GM12878 (cell line): ENCODE measurements around the gene ITGA8. TPM values are rescaled to one million over a fixed set of nuclear protein-coding genes. Genes with fewer than 3 reads are reported as not detected.

Source experiments
- ATAC-seq: fragments of 200-7000 bp; cut with Tn5 transposase; 3 replicates; pipeline ENCODE4 v1.9.1; 2020; ENCODE audit warnings: mild to moderate bottlenecking, moderate library complexity
- BruUV-seq: library from RNA; stranded (reverse); fragments of 400-500 nt; replicated peaks from 2 replicates; lab custom pipeline; 2021; lab: Mats Ljungman, UMichigan
- CTCF ChIA-PET: fragments of 300-600 bp; sonication (Branson Sonifier 250); formaldehyde crosslinking; extraction: SDS; loops from one replicate; lab custom pipeline; 2021; ENCODE audit warnings: inconsistent platforms; lab: Yijun Ruan, JAX
- POLR2A ChIA-PET: fragments of 350-600 bp; formaldehyde crosslinking; extraction: SDS; loops from one replicate; lab custom pipeline; 2021; ENCODE audit warnings: inconsistent platforms; lab: Charles Lee
- RAD21 ChIA-PET: fragments of 300-600 bp; sonication (Branson Sonifier 250); formaldehyde crosslinking; loops from one replicate; lab custom pipeline; 2023; ENCODE audit warnings: antibody characterized with exemption; ENCODE audit not compliant: unreplicated experiment; lab: Charles Lee
- SMC1A ChIA-PET: fragments of 300-600 bp; sonication (Branson Sonifier 250); formaldehyde crosslinking; loops from one replicate; lab custom pipeline; 2023; ENCODE audit not compliant: unreplicated experiment, uncharacterized antibody; lab: Charles Lee
- DNase-seq: peaks from one replicate; pipeline ENCODE4 v3.0.0-alpha.2; 2011; ENCODE audit warnings: low read depth, low spot score
- FAIRE-seq: peaks from 3 replicates; lab custom pipeline; 2011; peaks lifted over from hg19 to GRCh38; lab: Jason Lieb, UNC
- H2AFZ ChIP-seq: 2 replicates; pipeline ENCODE4 v1.6.0; 2011; ENCODE audit warnings: low read depth, low read length, control low read depth; ENCODE audit not compliant: control insufficient read depth
- H3K27ac ChIP-seq: 2 replicates; pipeline ENCODE4 v1.5.1; 2011; ENCODE audit warnings: control low read depth; ENCODE audit not compliant: control insufficient read depth, insufficient read depth
- H3K27me3 ChIP-seq, 2 experiments: replicated peaks in 1 of 2; 2 replicates each; pipeline versions ENCODE4 v1.6.0 to v1.6.1; 2011; ENCODE audit warnings: low read length in 1 of 2; ENCODE audit not compliant: control insufficient read depth in 2 of 2, insufficient read depth in 2 of 2
- H3K36me3 ChIP-seq, 2 experiments: 2 replicates each; pipeline ENCODE4 v1.5.1; 2011; ENCODE audit warnings: low read length in 1 of 2; ENCODE audit not compliant: control insufficient read depth in 2 of 2, insufficient read depth in 2 of 2
- H3K4me1 ChIP-seq: 2 replicates; pipeline ENCODE4 v1.6.1; 2011; ENCODE audit warnings: mild to moderate bottlenecking, low read length, moderate library complexity, mixed read lengths; ENCODE audit not compliant: control insufficient read depth, insufficient read depth
- H3K4me2 ChIP-seq: 2 replicates; pipeline ENCODE4 v1.6.0; 2011; ENCODE audit warnings: control low read depth; ENCODE audit not compliant: control insufficient read depth, insufficient read depth
- H3K4me3 ChIP-seq: fragments of 200-600 bp; sonication (generic); 2 replicates; pipeline ENCODE4 v1.5.1; 2016
- H3K79me2 ChIP-seq: 2 replicates; pipeline ENCODE4 v1.6.0; 2011; ENCODE audit warnings: low read length; ENCODE audit not compliant: control insufficient read depth, insufficient read depth
- H3K9ac ChIP-seq: 2 replicates; pipeline ENCODE4 v1.8.0; 2011; ENCODE audit warnings: low read length, control low read depth, mixed read lengths; ENCODE audit not compliant: control insufficient read depth, insufficient read depth
- H3K9me3 ChIP-seq: replicated peaks from 3 replicates; pipeline ENCODE4 v1.5.1; 2011; ENCODE audit warnings: mild to moderate bottlenecking, low read length; ENCODE audit not compliant: control insufficient read depth, insufficient read depth
- H4K20me1 ChIP-seq: 2 replicates; pipeline ENCODE4 v1.6.0; 2011; ENCODE audit not compliant: control insufficient read depth, insufficient read depth
- ATF2 ChIP-seq: IDR thresholded peaks from 2 replicates; pipeline ENCODE4 v1.6.1; 2012; ENCODE audit warnings: low read length, inconsistent platforms
- ATF3 ChIP-seq: IDR thresholded peaks from 2 replicates; pipeline ENCODE4 v1.6.1; 2011; ENCODE audit warnings: low read depth, mild to moderate bottlenecking, low read length, moderate library complexity, borderline replicate concordance; ENCODE audit errors: extremely low read depth
- BHLHE40 ChIP-seq, 2 experiments: fragments of 450-650 bp in 1 of 2; IDR thresholded peaks; 2 replicates each; pipeline ENCODE4 v1.6.1; 2011 to 2017; ENCODE audit warnings: low read depth in 2 of 2, borderline replicate concordance in 1 of 2, improper control_type of control experiment in 1 of 2, low read length in 1 of 2, mild to moderate bottlenecking in 1 of 2
- CHD1 ChIP-seq: IDR thresholded peaks from 2 replicates; pipeline ENCODE4 v1.6.1; 2012; ENCODE audit warnings: low read depth, low read length, improper control_type of control experiment
- GABPA ChIP-seq: IDR thresholded peaks from 2 replicates; pipeline ENCODE4 v1.6.1; 2014; ENCODE audit warnings: antibody characterized with exemption, low read depth, mild to moderate bottlenecking, inconsistent platforms
- KAT2A ChIP-seq: conservative IDR thresholded peaks from 2 replicates; pipeline ENCODE4 v1.6.1; 2011; ENCODE audit warnings: low read depth, low read length; ENCODE audit not compliant: control insufficient read depth
- NFYA ChIP-seq: IDR thresholded peaks from 2 replicates; pipeline ENCODE4 v1.6.1; 2011; ENCODE audit warnings: low read depth, mild to moderate bottlenecking, low read length, improper control_type of control experiment, borderline replicate concordance
- NR2C1 ChIP-seq: fragments of 450-650 bp; IDR thresholded peaks from 2 replicates; pipeline ENCODE4 v1.6.1; 2017; ENCODE audit warnings: antibody characterized with exemption, mild to moderate bottlenecking, moderate library complexity
- POLR2AphosphoS2 ChIP-seq: IDR thresholded peaks from 2 replicates; pipeline ENCODE4 v1.6.1; 2011; ENCODE audit warnings: low read depth, mild to moderate bottlenecking, low read length, improper control_type of control experiment, moderate library complexity
- SKIL ChIP-seq: fragments of 450-650 bp; IDR thresholded peaks from 2 replicates; pipeline ENCODE4 v1.6.1; 2017; ENCODE audit warnings: mild to moderate bottlenecking, low read depth, inconsistent platforms; ENCODE audit not compliant: poor library complexity, severe bottlenecking
- SUPT20H ChIP-seq: IDR thresholded peaks from 2 replicates; pipeline ENCODE4 v1.6.1; 2011; ENCODE audit warnings: low read depth, mild to moderate bottlenecking, low read length, moderate library complexity, borderline replicate concordance; ENCODE audit not compliant: control insufficient read depth
- TCF7 ChIP-seq: IDR thresholded peaks from 2 replicates; pipeline ENCODE4 v1.6.1; 2014; ENCODE audit warnings: antibody characterized with exemption, borderline replicate concordance
- WGBS: methylation state at CpG from one replicate; pipeline ENCODE4 v1.1.6; 2016; ENCODE audit warnings: low lambda C conversion rate; ENCODE audit not compliant: insufficient replicate concordance, insufficient coverage; ENCODE audit errors: missing lambda C conversion rate; 5-methylcytosine and 5-hydroxymethylcytosine counted together
- in situ Hi-C: fragments of 300-500 bp; cut with MboI; formaldehyde crosslinking; loops from 9 replicates; pipeline ENCODE4 v1.14.3; 2018; ENCODE audit warnings: mixed read lengths
- intact Hi-C: fragments of 100-400 bp; cut with micrococcal nuclease; formaldehyde crosslinking; loops from one replicate; pipeline ENCODE4 v1.14.2; 2022; ENCODE audit not compliant: unreplicated experiment
- polyA plus RNA-seq, 11 experiments: library from polyadenylated mRNA; depleted of rRNA in 4 of 11; unstranded in 6 of 11; stranded (reverse) in 5 of 11; fragments of >200 nt; fragmentation: Nextera tagmentation in 4 of 11; fragmentation: Illumina TruSeq in 1 of 11; extraction: Ambion mirVana in 4 of 11; extraction: Trizol in 1 of 11; gene quantifications; 1 replicate in 1 of 11; 2 replicates in 10 of 11; pipeline versions ENCODE4 v1.2.1 to v1.2.3, GENCODE V29; 2011 to 2016; ENCODE audit warnings: inconsistent platforms in 2 of 11, missing spikeins in 2 of 11, low read depth in 1 of 11
- total RNA-seq, 4 experiments: library from RNA; depleted of rRNA in 3 of 4; stranded (reverse); fragments of >200 nt in 3 of 4; fragmentation: Illumina TruSeq in 1 of 4; extraction: Trizol in 1 of 4; gene quantifications; 2 replicates each; pipeline versions ENCODE4 v1.2.1 to v1.2.3, GENCODE V29; 2013 to 2021
- TF ChIP-seq, protein P1 (sequence below): fragments of 450-650 bp; IDR thresholded peaks from 2 replicates; pipeline ENCODE4 v1.6.1; 2017; ENCODE audit warnings: mild to moderate bottlenecking
- TF ChIP-seq, protein P2 (sequence below): IDR thresholded peaks from 2 replicates; pipeline ENCODE4 v1.6.1; 2011; ENCODE audit warnings: borderline replicate concordance, low read depth, mild to moderate bottlenecking, moderate library complexity, mixed read lengths, low read length; ENCODE audit not compliant: insufficient read depth; ENCODE audit errors: extremely low read length

ITGA8 gene
- total and polyA plus RNA-seq, 10 of the 15 experiments (the other 5 are each of a cell fraction or from before 2014, with no cell fraction given) = 0.03 TPM; not detected in 9

DNA sequence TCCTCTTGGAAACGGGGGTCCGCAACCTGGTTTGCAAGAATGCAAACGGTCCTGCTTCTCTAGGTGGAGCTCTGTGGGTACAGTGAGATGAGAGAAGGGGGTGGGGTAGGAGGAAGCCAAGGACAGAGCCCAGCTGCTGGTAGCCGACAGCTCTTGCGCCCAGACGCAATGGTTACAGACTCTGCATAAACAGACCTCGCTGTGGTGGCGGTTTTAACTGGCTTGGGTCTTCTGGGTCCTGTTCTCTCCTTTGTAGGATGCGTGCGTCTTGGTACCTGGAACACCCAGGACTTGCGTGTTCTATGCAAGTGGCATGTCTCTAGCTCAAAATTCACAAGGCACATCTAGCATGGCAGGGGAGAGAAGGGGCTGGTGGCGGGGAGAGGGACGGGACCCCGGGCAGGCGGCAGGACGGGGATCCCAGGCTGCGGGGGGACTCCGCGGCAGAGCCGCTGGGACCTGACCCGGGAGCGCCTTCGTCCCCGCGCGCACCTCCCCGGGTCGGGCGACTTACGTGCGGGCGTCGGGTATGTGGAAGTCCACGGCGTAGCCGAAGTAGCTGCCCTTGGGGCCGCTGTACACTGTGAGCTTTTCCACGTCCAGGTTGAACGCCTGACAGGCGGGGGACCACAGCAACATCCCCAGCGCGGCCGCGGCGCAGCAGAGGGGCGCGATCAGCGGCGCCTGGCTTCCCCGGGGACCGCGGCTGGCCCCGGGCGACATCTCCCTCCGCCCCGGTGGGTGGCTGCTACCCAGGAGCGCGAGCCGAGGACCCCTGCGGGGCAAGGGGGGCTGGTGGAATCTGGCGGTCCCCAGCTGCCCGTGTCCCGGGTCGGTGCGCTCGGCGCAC, 448 bp downstream of the ITGA8 start:
- ChIA-PET CTCF (no interaction called here), POLR2A (no interaction called here), SMC1A (no interaction called here), RAD21 (no interaction called here)
- no peaks in the 10 kb centered on the region for H3K9me3 ChIP-seq
- intact Hi-C loops (no loop called here), in situ Hi-C loops (no loop called here)
- H3K4me1 ChIP-seq = no peaks in the 10 kb centered on the region
- H3K27me3 ChIP-seq = peaks cover 6 to 9% of the 10 kb centered on the region in 2 experiments; a peak in 3 of 4 replicates
- no peaks in the 10 kb centered on the region for H3K36me3 ChIP-seq
- ATAC-seq (no peak), DNase-seq (no peak), FAIRE-seq (no peak)
- no peaks in the 10 kb centered on the region for H4K20me1 ChIP-seq
- no peaks in the 10 kb centered on the region for H3K79me2 ChIP-seq
- H3K9ac ChIP-seq = no peak overlapping the region
- no peak overlapping the region for H2AFZ ChIP-seq
- no peak overlapping the region for H3K27ac ChIP-seq
- no peak overlapping the region for H3K4me3 ChIP-seq
- BruUV-seq = no TSS peak
- no peak overlapping the region for H3K4me2 ChIP-seq
- 25% methylated on average over 53 of the region's 67 CpGs for WGBS
- TF ChIP-seq ATF3 (no peak), SKIL (no peak), POLR2AphosphoS2 (no peak), GABPA (no peak), BHLHE40 (IDR thresholded peaks at IDR 0.05; ENCODE audit: borderline replicate concordance in 1 of 2, low read depth in 2 of 2, low read length in 1 of 2) (no peak), NFYA (no peak), CHD1 (no peak), NR2C1 (no peak), ATF2 (no peak), KAT2A (no peak), TCF7 (no peak), SUPT20H (no peak)
- TF ChIP-seq, protein P1, sequence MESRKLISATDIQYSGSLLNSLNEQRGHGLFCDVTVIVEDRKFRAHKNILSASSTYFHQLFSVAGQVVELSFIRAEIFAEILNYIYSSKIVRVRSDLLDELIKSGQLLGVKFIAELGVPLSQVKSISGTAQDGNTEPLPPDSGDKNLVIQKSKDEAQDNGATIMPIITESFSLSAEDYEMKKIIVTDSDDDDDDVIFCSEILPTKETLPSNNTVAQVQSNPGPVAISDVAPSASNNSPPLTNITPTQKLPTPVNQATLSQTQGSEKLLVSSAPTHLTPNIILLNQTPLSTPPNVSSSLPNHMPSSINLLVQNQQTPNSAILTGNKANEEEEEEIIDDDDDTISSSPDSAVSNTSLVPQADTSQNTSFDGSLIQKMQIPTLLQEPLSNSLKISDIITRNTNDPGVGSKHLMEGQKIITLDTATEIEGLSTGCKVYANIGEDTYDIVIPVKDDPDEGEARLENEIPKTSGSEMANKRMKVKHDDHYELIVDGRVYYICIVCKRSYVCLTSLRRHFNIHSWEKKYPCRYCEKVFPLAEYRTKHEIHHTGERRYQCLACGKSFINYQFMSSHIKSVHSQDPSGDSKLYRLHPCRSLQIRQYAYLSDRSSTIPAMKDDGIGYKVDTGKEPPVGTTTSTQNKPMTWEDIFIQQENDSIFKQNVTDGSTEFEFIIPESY = no peak
- TF ChIP-seq, protein P2, sequence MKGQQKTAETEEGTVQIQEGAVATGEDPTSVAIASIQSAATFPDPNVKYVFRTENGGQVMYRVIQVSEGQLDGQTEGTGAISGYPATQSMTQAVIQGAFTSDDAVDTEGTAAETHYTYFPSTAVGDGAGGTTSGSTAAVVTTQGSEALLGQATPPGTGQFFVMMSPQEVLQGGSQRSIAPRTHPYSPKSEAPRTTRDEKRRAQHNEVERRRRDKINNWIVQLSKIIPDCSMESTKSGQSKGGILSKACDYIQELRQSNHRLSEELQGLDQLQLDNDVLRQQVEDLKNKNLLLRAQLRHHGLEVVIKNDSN = no peak
